SJCRH30 (cell line): Measurements from ENCODE around the gene MRPS24. TPM values are rescaled to one million over a fixed set of nuclear protein-coding genes. Genes with fewer than 3 reads are reported as not detected.
A peak's percentile ranks its signal among the peaks of the same experiment; 100 is the strongest.

Experiments
- DNase-seq, 2 experiments: peaks; one replicate each; pipeline ENCODE4 v3.0.0-alpha.2; 2015 to 2020
- H3K27ac ChIP-seq: fragments of 250-450 bp; sonication (Bioruptor Pico); 2 replicates; pipeline ENCODE4 v1.5.1; 2020; ENCODE audit warnings: mild to moderate bottlenecking, moderate library complexity
- H3K27me3 ChIP-seq: fragments of 250-450 bp; sonication (Bioruptor Pico); 2 replicates; pipeline ENCODE4 v1.5.1; 2020; ENCODE audit warnings: mild to moderate bottlenecking, moderate library complexity
- H3K36me3 ChIP-seq: fragments of 250-450 bp; sonication (Bioruptor Pico); 2 replicates; pipeline ENCODE4 v1.5.1; 2020; ENCODE audit warnings: mild to moderate bottlenecking, moderate library complexity
- H3K4me1 ChIP-seq: fragments of 250-450 bp; sonication (Bioruptor Pico); 2 replicates; pipeline ENCODE4 v1.5.1; 2020; ENCODE audit warnings: mild to moderate bottlenecking, moderate library complexity
- H3K4me3 ChIP-seq: fragments of 250-450 bp; sonication (Bioruptor Pico); 2 replicates; pipeline ENCODE4 v1.5.1; 2020; ENCODE audit warnings: mild to moderate bottlenecking, moderate library complexity
- H3K9me3 ChIP-seq: fragments of 250-450 bp; sonication (Bioruptor Pico); replicated peaks from 2 replicates; pipeline ENCODE4 v1.5.1; 2020; ENCODE audit warnings: mild to moderate bottlenecking, moderate library complexity
- total RNA-seq: library from RNA; depleted of rRNA; stranded (reverse); fragments of >200 nt; shearing (Covaris generic); gene quantifications from 2 replicates; pipeline ENCODE4 v1.2.3, GENCODE V29; 2014

The MRPS24 gene
- total RNA-seq, 1 experiment from 2014 or later, result 88.7 TPM

GRCh38 chr7:43869867-43870240 lies 537 bp upstream of the MRPS24 start:
- Histone ChIP-seq H3K36me3 (peaks cover 11% of the 10 kb centered on the region), H3K27ac (peak overlapping the region; percentile 83), H3K9me3 (peaks cover 3% of the 10 kb centered on the region; the same call in 1 of the 2 replicates), H3K4me1 (no peaks in the 10 kb centered on the region; the same call in 1 of the 2 replicates), H3K27me3 (no peaks in the 10 kb centered on the region), H3K4me3 (peak overlapping the region; percentile 85)
- no peak for DNase-seq

- DNase-seq, result no peak
- H3K27me3 ChIP-seq, result no peaks in the 10 kb centered on the region
- peak overlapping the region; percentile 85 for H3K4me3 ChIP-seq
- no peaks in the 10 kb centered on the region; the same call in 1 of the 2 replicates for H3K4me1 ChIP-seq
- H3K36me3 ChIP-seq, result peaks cover 11% of the 10 kb centered on the region
- H3K9me3 ChIP-seq, result peaks cover 3% of the 10 kb centered on the region; the same call in 1 of the 2 replicates
- no peak overlapping the region; the same call in 1 of the 2 replicates for H3K27ac ChIP-seq
Measured at GRCh38 chr7:43868681-43869005, 674 bp downstream of the MRPS24 start.

GRCh38 chr7:43868181-43868580 lies 1.1 kb downstream of the MRPS24 start:
- Histone ChIP-seq H3K27me3 (no peaks in the 10 kb centered on the region), H3K36me3 (peaks cover 11% of the 10 kb centered on the region), H3K9me3 (peaks cover 3% of the 10 kb centered on the region; the same call in 1 of the 2 replicates), H3K27ac (no peak overlapping the region), H3K4me3 (peak overlapping the region; percentile 85), H3K4me1 (no peaks in the 10 kb centered on the region; the same call in 1 of the 2 replicates)
- no peak for DNase-seq

- no peaks in the 10 kb centered on the region; the same call in 1 of the 2 replicates for H3K9me3 ChIP-seq
Measured at GRCh38 chr7:43865277-43865676, 4.0 kb downstream of the MRPS24 start.

GRCh38 chr7:43864126-43864525 lies 5.2 kb downstream of the MRPS24 start:
- Histone ChIP-seq H3K36me3 (peaks cover 11% of the 10 kb centered on the region), H3K4me3 (no peak overlapping the region), H3K4me1 (no peaks in the 10 kb centered on the region), H3K27ac (no peak overlapping the region), H3K9me3 (no peaks in the 10 kb centered on the region; the same call in 1 of the 2 replicates), H3K27me3 (no peaks in the 10 kb centered on the region)
- DNase-seq, result no peak

More at GRCh38 chr7:43865277-43865676, 4.0 kb downstream of the MRPS24 start:
- Histone ChIP-seq H3K27me3 (no peaks in the 10 kb centered on the region), H3K36me3 (peaks cover 11% of the 10 kb centered on the region), H3K27ac (no peak overlapping the region), H3K4me3 (no peak overlapping the region), H3K4me1 (no peaks in the 10 kb centered on the region; the same call in 1 of the 2 replicates)
- no peak for DNase-seq

- H3K4me1 ChIP-seq, result no peaks in the 10 kb centered on the region
- no peak for DNase-seq
- no peak overlapping the region for H3K4me3 ChIP-seq
- H3K9me3 ChIP-seq, result no peaks in the 10 kb centered on the region; the same call in none of the 2 replicates
- H3K27me3 ChIP-seq, result no peaks in the 10 kb centered on the region
- no peaks in the 10 kb centered on the region for H3K36me3 ChIP-seq
- H3K27ac ChIP-seq, result no peak overlapping the region
Measured at GRCh38 chr7:43856996-43857395, 12.3 kb downstream of the MRPS24 start.

GRCh38 chr7:43856316-43856715 lies 13.0 kb downstream of the MRPS24 start:
- no peaks in the 10 kb centered on the region for H3K36me3 ChIP-seq
- no peaks in the 10 kb centered on the region for H3K4me1 ChIP-seq
- DNase-seq, result no peak
- H3K27me3 ChIP-seq, result no peaks in the 10 kb centered on the region
- H3K27ac ChIP-seq, result no peak overlapping the region
- H3K4me3 ChIP-seq, result no peak overlapping the region
- no peaks in the 10 kb centered on the region; the same call in none of the 2 replicates for H3K9me3 ChIP-seq

GRCh38 chr7:43855176-43855575 lies 14.1 kb downstream of the MRPS24 start:
- Histone ChIP-seq H3K27me3 (no peaks in the 10 kb centered on the region), H3K4me3 (no peak overlapping the region), H3K36me3 (no peaks in the 10 kb centered on the region), H3K27ac (no peak overlapping the region), H3K4me1 (no peaks in the 10 kb centered on the region; the same call in 1 of the 2 replicates), H3K9me3 (no peaks in the 10 kb centered on the region; the same call in none of the 2 replicates)
- DNase-seq, result no peak

GRCh38 chr7:43851805-43852204 lies 17.5 kb downstream of the MRPS24 start:
- Histone ChIP-seq H3K9me3 (no peaks in the 10 kb centered on the region), H3K36me3 (no peaks in the 10 kb centered on the region), H3K4me3 (no peak overlapping the region), H3K27ac (no peak overlapping the region), H3K4me1 (no peaks in the 10 kb centered on the region; the same call in 1 of the 2 replicates), H3K27me3 (no peaks in the 10 kb centered on the region)
- no peak for DNase-seq

GRCh38 chr7:43850348-43851116 lies 18.8 kb downstream of the MRPS24 start:
- H3K27ac ChIP-seq, result no peak overlapping the region
- no peaks in the 10 kb centered on the region for H3K36me3 ChIP-seq
- no peaks in the 10 kb centered on the region; the same call in 1 of the 2 replicates for H3K27me3 ChIP-seq
- DNase-seq, result peak in 1 of 2 experiments; percentile 45
- H3K4me1 ChIP-seq, result no peaks in the 10 kb centered on the region; the same call in 1 of the 2 replicates
- H3K9me3 ChIP-seq, result no peaks in the 10 kb centered on the region
- H3K4me3 ChIP-seq, result no peak overlapping the region

GRCh38 chr7:43849047-43849446 lies 20.3 kb downstream of the MRPS24 start:
- H3K4me3 ChIP-seq, result no peak overlapping the region
- H3K27ac ChIP-seq, result no peak overlapping the region
- H3K4me1 ChIP-seq, result no peaks in the 10 kb centered on the region; the same call in 1 of the 2 replicates
- peak in 1 of 2 experiments; percentile 20 for DNase-seq
- no peaks in the 10 kb centered on the region; the same call in 1 of the 2 replicates for H3K27me3 ChIP-seq
- no peaks in the 10 kb centered on the region for H3K9me3 ChIP-seq
- H3K36me3 ChIP-seq, result no peaks in the 10 kb centered on the region

- no peaks in the 10 kb centered on the region; the same call in 1 of the 2 replicates for H3K4me1 ChIP-seq
- H3K36me3 ChIP-seq, result no peaks in the 10 kb centered on the region
- no peak for DNase-seq
- no peak overlapping the region for H3K27ac ChIP-seq
- no peaks in the 10 kb centered on the region for H3K9me3 ChIP-seq
- no peak overlapping the region for H3K4me3 ChIP-seq
- no peaks in the 10 kb centered on the region; the same call in 1 of the 2 replicates for H3K27me3 ChIP-seq
Measured at GRCh38 chr7:43847496-43847895, 21.8 kb downstream of the MRPS24 start.

GRCh38 chr7:43844662-43845061 lies 24.7 kb downstream of the MRPS24 start:
- no peak overlapping the region for H3K4me3 ChIP-seq

GRCh38 chr7:43844257-43844656 lies 25.1 kb downstream of the MRPS24 start:
- Histone ChIP-seq H3K9me3 (no peaks in the 10 kb centered on the region), H3K4me3 (no peak overlapping the region), H3K27ac (no peak overlapping the region), H3K27me3 (no peaks in the 10 kb centered on the region; the same call in 1 of the 2 replicates), H3K4me1 (no peaks in the 10 kb centered on the region), H3K36me3 (no peaks in the 10 kb centered on the region)
- DNase-seq, result no peak

More at GRCh38 chr7:43844662-43845061, 24.7 kb downstream of the MRPS24 start:
- H3K27me3 ChIP-seq, result no peaks in the 10 kb centered on the region; the same call in 1 of the 2 replicates
- no peak for DNase-seq
- no peak overlapping the region for H3K27ac ChIP-seq
- H3K36me3 ChIP-seq, result no peaks in the 10 kb centered on the region
- no peaks in the 10 kb centered on the region for H3K4me1 ChIP-seq
- no peaks in the 10 kb centered on the region for H3K9me3 ChIP-seq

- H3K4me1 ChIP-seq, result no peaks in the 10 kb centered on the region
- H3K4me3 ChIP-seq, result no peak overlapping the region
- no peak for DNase-seq
- no peak overlapping the region for H3K27ac ChIP-seq
- no peaks in the 10 kb centered on the region for H3K9me3 ChIP-seq
- no peaks in the 10 kb centered on the region; the same call in 1 of the 2 replicates for H3K27me3 ChIP-seq
- H3K36me3 ChIP-seq, result no peaks in the 10 kb centered on the region
Measured at GRCh38 chr7:43843296-43843695, 26.0 kb downstream of the MRPS24 start.
